ENCODE data around the gene GPATCH1.

Gene GPATCH1

GRCh38 chr19:33055718-33056117, 25.3 kb upstream of the GPATCH1 start:
- peak overlapping the region; percentile 90 for H3K27ac ChIP-seq
- no peak for TF ChIP-seq CTCF (conservative IDR thresholded peaks at IDR 0.05)

DNA sequence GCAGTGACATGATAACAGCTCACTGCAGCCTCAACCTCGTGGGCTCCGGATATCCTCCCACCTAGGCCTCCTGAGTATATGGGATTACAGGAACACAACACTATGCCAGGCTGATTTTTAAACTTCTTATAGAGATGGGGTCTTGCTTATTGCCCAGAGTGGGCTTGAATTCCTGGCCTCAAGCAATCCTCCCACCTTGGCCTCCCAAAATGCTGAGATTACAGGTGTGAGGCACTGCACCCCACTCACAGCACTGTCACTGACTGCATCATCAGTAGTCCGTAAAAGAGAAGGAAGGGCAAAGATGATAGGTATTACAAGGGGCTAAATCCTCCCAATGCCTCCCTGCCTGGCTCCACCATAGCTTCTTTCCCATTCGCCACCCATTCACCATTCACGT, 20.4 kb upstream of the GPATCH1 start:
- peak overlapping the region; percentile 90; the same call in 1 of the 2 replicates for H3K27ac ChIP-seq
- TF ChIP-seq CTCF (conservative IDR thresholded peaks at IDR 0.05) = no peak

DNA sequence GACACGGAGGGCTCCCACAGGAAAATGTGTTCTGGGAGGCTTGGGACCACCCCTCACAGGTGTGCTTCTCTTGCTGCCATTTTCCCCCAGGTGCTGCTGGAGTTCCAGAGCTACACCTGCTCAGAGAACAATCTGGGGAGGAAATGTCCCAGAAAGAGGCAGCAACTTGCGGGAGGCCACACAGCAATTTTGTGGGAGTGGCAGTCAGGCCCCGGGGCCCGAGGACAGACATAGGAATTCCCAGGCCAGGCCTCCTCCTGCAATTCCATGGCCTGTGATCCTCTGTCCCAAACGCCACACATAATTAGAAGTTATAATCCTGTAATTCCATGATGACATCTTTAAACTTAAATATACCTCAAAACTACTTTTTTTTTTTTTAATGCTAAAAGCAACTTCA, 18.1 kb upstream of the GPATCH1 start:
- H3K27ac ChIP-seq = peak overlapping the region; percentile 90
- no peak for TF ChIP-seq CTCF (conservative IDR thresholded peaks at IDR 0.05)

DNA sequence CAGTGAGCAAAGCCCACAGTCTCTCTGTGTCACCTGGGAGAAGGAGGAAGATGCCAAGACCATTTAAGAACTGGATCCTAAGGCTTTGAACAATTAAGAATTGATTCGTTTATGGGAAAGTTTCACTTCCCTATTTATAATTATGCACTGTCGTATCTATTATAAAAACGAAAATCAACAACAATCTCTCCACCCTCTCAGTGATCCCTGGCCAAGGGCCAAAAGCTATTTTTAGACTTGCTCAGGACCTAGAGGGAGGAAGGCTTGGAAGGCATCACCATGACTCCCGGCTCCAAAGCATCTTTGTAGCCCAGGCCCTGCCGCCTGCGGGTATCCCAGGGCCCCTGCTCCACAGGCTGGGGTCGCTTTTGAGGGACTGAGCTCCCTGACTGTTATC, 17.6 kb upstream of the GPATCH1 start:
- H3K27ac ChIP-seq = peak overlapping the region; percentile 90
- TF ChIP-seq CTCF (conservative IDR thresholded peaks at IDR 0.05) = no peak

- TF ChIP-seq CTCF (conservative IDR thresholded peaks at IDR 0.05) = no peak; the same call in 1 of the 2 replicates
- H3K27ac ChIP-seq = peak overlapping the region; percentile 90
Observed at GRCh38 chr19:33063753-33064457, 17.1 kb upstream of the GPATCH1 start.

- peak overlapping the region; percentile 90 for H3K27ac ChIP-seq
- no peak; the same call in 1 of the 2 replicates for TF ChIP-seq CTCF (conservative IDR thresholded peaks at IDR 0.05)
Observed at GRCh38 chr19:33064458-33064791, 16.6 kb upstream of the GPATCH1 start.

- peak within 1 kb of the TSS; percentile 90 for H3K27ac ChIP-seq
- no peak for TF ChIP-seq CTCF (conservative IDR thresholded peaks at IDR 0.05)
Observed at GRCh38 chr19:33064792-33065550, 16.0 kb upstream of the GPATCH1 start, which contains the start of gene RHPN2. RHPN2 (minus strand) TSS chr19:33064888; CDS start chr19:33064852, 36 bp downstream.

Data from VCaP (cell line).